Endodermal cell (in vitro differentiated cells): ENCODE results near the gene KLK1. TPM values are rescaled to one million over a fixed set of nuclear protein-coding genes. Genes with fewer than 3 reads are reported as not detected.
A peak's percentile ranks its signal among the peaks of the same experiment; 100 is the strongest.

Experiments
- DNase-seq: peaks from one replicate; pipeline ENCODE4 v3.0.0-alpha.2; 2017
- H3K27ac ChIP-seq: 2 replicates; pipeline ENCODE4 v1.5.1; 2013; ENCODE audit warnings: mild to moderate bottlenecking, low read depth, low read length, moderate library complexity
- H3K27me3 ChIP-seq: 2 replicates; pipeline ENCODE4 v1.6.1; 2013; ENCODE audit warnings: mild to moderate bottlenecking, low read length, moderate library complexity; ENCODE audit not compliant: insufficient read depth, control insufficient read depth, poor library complexity, severe bottlenecking
- H3K36me3 ChIP-seq: 2 replicates; pipeline ENCODE4 v1.7.0; 2013; ENCODE audit warnings: mild to moderate bottlenecking, low read length, moderate library complexity; ENCODE audit not compliant: control insufficient read depth, insufficient read depth
- H3K4me1 ChIP-seq: one replicate; pipeline ENCODE4 v1.7.0; 2013; ENCODE audit warnings: low read length; ENCODE audit not compliant: control insufficient read depth, insufficient read depth
- H3K4me3 ChIP-seq: 2 replicates; pipeline ENCODE4 v1.5.1; 2013; ENCODE audit warnings: mild to moderate bottlenecking, low read length, moderate library complexity
- H3K9ac ChIP-seq: 2 replicates; pipeline ENCODE4 v1.6.1; 2013; ENCODE audit warnings: mild to moderate bottlenecking, low read length, moderate library complexity; ENCODE audit not compliant: poor library complexity, severe bottlenecking; ENCODE audit errors: extremely low read depth
- H3K9me3 ChIP-seq: 2 replicates; pipeline ENCODE4 v1.6.1; 2013; ENCODE audit warnings: mild to moderate bottlenecking, low read length, moderate library complexity; ENCODE audit not compliant: control insufficient read depth
- H3K27ac Mint-ChIP-seq: 2 replicates; pipeline ENCODE4 v1.8.0; 2020; ENCODE audit warnings: mixed read lengths
- H3K27me3 Mint-ChIP-seq: 2 replicates; pipeline ENCODE4 v1.8.0; 2021; ENCODE audit warnings: mild to moderate bottlenecking, mixed read lengths; ENCODE audit not compliant: insufficient read depth
- H3K36me3 Mint-ChIP-seq: 2 replicates; pipeline ENCODE4 v1.8.0; 2020; ENCODE audit warnings: low read depth, mixed read lengths
- H3K4me1 Mint-ChIP-seq: 2 replicates; pipeline ENCODE4 v1.8.0; 2020; ENCODE audit warnings: mixed read lengths
- H3K4me3 Mint-ChIP-seq: 2 replicates; pipeline ENCODE4 v1.8.0; 2020; ENCODE audit warnings: mild to moderate bottlenecking, moderate library complexity, mixed read lengths
- H3K9me3 Mint-ChIP-seq: 2 replicates; pipeline ENCODE4 v1.8.0; 2020; ENCODE audit warnings: mild to moderate bottlenecking, mixed read lengths
- CTCF ChIP-seq: fragments of 200-600 bp; sonication (generic); conservative IDR thresholded peaks from 2 replicates; pipeline ENCODE4 v1.5.0; 2021; ENCODE audit warnings: antibody characterized with exemption, mild to moderate bottlenecking
- WGBS, 2 experiments: methylation state at CpG; one replicate each; pipeline versions ENCODE4 v1.1.5 to v1.1.7; 2013; ENCODE audit warnings: missing lambda C conversion rate in 2 of 2, mixed read lengths in 1 of 2; ENCODE audit not compliant: insufficient coverage in 1 of 2, insufficient read length in 1 of 2; 5-methylcytosine and 5-hydroxymethylcytosine counted together
- total RNA-seq, 2 donors: library from RNA; stranded (reverse); fragmentation: NEBNext Ultra II Directional in 1 of 2; extraction: Animal tissue kit (Norgen Biotek cat#: 25700) in 1 of 2; gene quantifications; 2 replicates in 1 of 2; 3 replicates in 1 of 2; pipeline ENCODE4 v1.2.1, GENCODE V29; 2021

The KLK1 gene
- total RNA-seq, 2 donors from 2014 or later, result 0.75 to 0.82 TPM

- Histone ChIP-seq H3K4me3 (peak overlapping the region; percentile 80), H3K4me1 (no peaks in the 10 kb centered on the region), H3K9me3 (no peaks in the 10 kb centered on the region), H3K9ac (peak overlapping the region; percentile 34), H3K36me3 (no peaks in the 10 kb centered on the region), H3K27me3 (peaks cover 26% of the 10 kb centered on the region), H3K27ac (no peak overlapping the region)
- Mint-ChIP-seq H3K4me1 (peaks cover 2% of the 10 kb centered on the region), H3K4me3 (peak overlapping the region; percentile 72), H3K27ac (peak overlapping the region; percentile 35), H3K27me3 (peaks cover 72% of the 10 kb centered on the region), H3K36me3 (no peaks in the 10 kb centered on the region), H3K9me3 (no peaks in the 10 kb centered on the region)
- TF ChIP-seq CTCF, result no peak
- no peak for DNase-seq
- 43 to 75% methylated on average over 4 to 13 of the region's 13 CpGs for WGBS, 2 experiments
These were observed 11.7 kb upstream of the KLK1 start for GRCh38 chr19:50835103-50835784.

- H3K4me1 ChIP-seq, result no peaks in the 10 kb centered on the region
- Mint-ChIP-seq H3K27me3 (peaks cover 70% of the 10 kb centered on the region), H3K36me3 (no peaks in the 10 kb centered on the region), H3K4me1 (peaks cover 2% of the 10 kb centered on the region), H3K4me3 (no peak overlapping the region), H3K27ac (no peak overlapping the region), H3K9me3 (no peaks in the 10 kb centered on the region)
- peaks cover 26% of the 10 kb centered on the region for H3K27me3 ChIP-seq
- no peak for TF ChIP-seq CTCF
- no peak overlapping the region for H3K9ac ChIP-seq
- no peak overlapping the region for H3K27ac ChIP-seq
- no peaks in the 10 kb centered on the region for H3K36me3 ChIP-seq
- no peak overlapping the region for H3K4me3 ChIP-seq
- WGBS, 2 experiments, result 92 to 94% methylated on average over 4 to 6 of the region's 6 CpGs
- DNase-seq, result no peak
- H3K9me3 ChIP-seq, result no peaks in the 10 kb centered on the region
These were observed 10.2 kb upstream of the KLK1 start for GRCh38 chr19:50833802-50834167.

GRCh38 chr19:50833117-50833801 lies 9.7 kb upstream of the KLK1 start, which contains the start of gene KLK15:
Gene KLK15, minus strand, starts transcription at chr19:50833574. Its CDS starts 2,082 bp downstream, at chr19:50831492.
- no peak within 1 kb of the TSS for H3K4me3 Mint-ChIP-seq
- H3K4me1 Mint-ChIP-seq, result peaks cover 2% of the 10 kb centered on the region
- no peaks in the 10 kb centered on the region for H3K9me3 ChIP-seq
- no peak within 1 kb of the TSS for H3K9ac ChIP-seq
- H3K27ac ChIP-seq, result no peak within 1 kb of the TSS
- DNase-seq, result no peak
- H3K27me3 ChIP-seq, result peaks cover 26% of the 10 kb centered on the region
- H3K27me3 Mint-ChIP-seq, result peaks cover 68% of the 10 kb centered on the region
- no peaks in the 10 kb centered on the region for H3K36me3 ChIP-seq
- H3K27ac Mint-ChIP-seq, result no peak within 1 kb of the TSS
- WGBS, 2 experiments, result 71 to 78% methylated on average over 3 to 8 of the region's 8 CpGs
- no peaks in the 10 kb centered on the region for H3K4me1 ChIP-seq
- H3K36me3 Mint-ChIP-seq, result no peaks in the 10 kb centered on the region
- TF ChIP-seq CTCF, result no peak
- H3K9me3 Mint-ChIP-seq, result no peaks in the 10 kb centered on the region
- no peak within 1 kb of the TSS for H3K4me3 ChIP-seq
